Measurements from ENCODE around the gene PXDN.
A peak's percentile ranks its signal among the peaks of the same experiment; 100 is the strongest.
"Not testable (repeated sequence)": the region's sequence is repeated elsewhere in the genome, so short reads cannot be mapped to it uniquely, and the experiment has no call there.

The PXDN gene

GRCh38 chr2:1772471-1773267 is 28.4 kb upstream of the PXDN start:
- Histone ChIP-seq H3K27ac (no peak overlapping the region), H3K4me3 (no peak overlapping the region), H3K9ac (no peak overlapping the region), H3K27me3 (no peaks in the 10 kb centered on the region), H3K9me3 (replicated peaks in 1 of 11) (no peaks in the 10 kb centered on the region), H3K36me3 (no peaks in the 10 kb centered on the region), H3K4me2 (no peak overlapping the region), H4K20me1 (no peaks in the 10 kb centered on the region), H3K4me1 (peaks cover 4 to 44% (median 34%) of the 10 kb centered on the region in 10 experiments; a peak in 19 of 20 replicates)
- no peak for TF ChIP-seq Cebpa-rat (IDR thresholded peaks at IDR 0.05)

- Histone ChIP-seq H3K4me3 (no peak overlapping the region), H3K9ac (no peak overlapping the region), H3K36me3 (no peaks in the 10 kb centered on the region), H3K4me1 (peaks cover 7 to 45% (median 35%) of the 10 kb centered on the region in 10 experiments; a peak in 18 of 20 replicates), H3K4me2 (no peak overlapping the region), H3K27me3 (peaks cover 0 to 9% (median 0%) of the 10 kb centered on the region in 11 experiments; a peak in 5 of 22 replicates), H3K27ac (no peak overlapping the region), H3K9me3 (replicated peaks in 1 of 11) (no peaks in the 10 kb centered on the region), H4K20me1 (no peaks in the 10 kb centered on the region)
- TF ChIP-seq Cebpa-rat (IDR thresholded peaks at IDR 0.05), result no peak
Observed at GRCh38 chr2:1771626-1772280, 27.4 kb upstream of the PXDN start.

- Histone ChIP-seq H4K20me1 (no peaks in the 10 kb centered on the region), H3K9me3 (replicated peaks in 1 of 11) (no peaks in the 10 kb centered on the region), H3K4me3 (no peak overlapping the region), H3K27me3 (peaks cover 0 to 10% (median 0%) of the 10 kb centered on the region in 11 experiments; a peak in 5 of 22 replicates), H3K9ac (no peak overlapping the region), H3K36me3 (no peaks in the 10 kb centered on the region), H3K27ac (no peak overlapping the region), H3K4me2 (peak overlapping the region in 3 of 11 experiments; percentile 2 to 36 (median 19); a peak in 4 of 22 replicates), H3K4me1 (peaks cover 7 to 52% (median 41%) of the 10 kb centered on the region in 10 experiments; a peak in 18 of 20 replicates)
- TF ChIP-seq Cebpa-rat (IDR thresholded peaks at IDR 0.05), result no peak
Observed at GRCh38 chr2:1770566-1771380, 26.5 kb upstream of the PXDN start.

DNA sequence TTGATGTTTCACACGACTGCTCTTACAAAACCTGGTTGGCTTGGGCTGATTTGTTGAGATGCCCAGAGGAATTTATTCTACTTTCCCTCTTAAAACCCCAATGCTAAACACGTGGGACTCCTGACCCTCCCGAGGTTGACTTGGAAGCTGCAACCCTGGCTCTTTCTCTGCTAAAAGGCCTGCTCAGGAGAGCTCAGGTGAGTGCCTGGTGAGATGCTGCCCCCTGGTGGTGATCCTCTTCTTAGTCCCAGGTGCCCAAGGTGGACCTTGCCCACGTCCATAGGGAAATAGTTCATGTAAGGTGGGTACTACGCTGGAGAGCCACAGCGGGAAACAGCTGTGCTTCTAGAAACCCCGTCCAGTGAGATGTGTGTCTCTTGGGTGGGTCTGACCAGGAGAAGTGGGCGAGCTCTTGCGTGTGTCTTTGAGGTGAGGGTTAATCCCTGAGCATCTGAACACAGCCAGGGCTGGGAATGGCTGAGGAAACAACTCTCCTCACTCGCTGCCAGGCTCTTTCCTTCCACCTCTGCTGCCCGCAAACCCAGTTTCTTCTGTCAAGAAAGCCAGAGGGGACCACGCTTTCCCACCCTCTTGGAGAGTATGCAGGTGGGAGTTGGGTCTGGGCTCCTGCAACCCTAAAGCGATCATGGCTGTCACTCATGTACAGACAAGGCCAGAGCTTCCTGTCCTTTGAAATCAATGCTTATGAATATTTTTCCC is 25.5 kb upstream of the PXDN start:
- no peak for TF ChIP-seq Cebpa-rat (IDR thresholded peaks at IDR 0.05)
- H4K20me1 ChIP-seq, result no peaks in the 10 kb centered on the region
- H3K4me2 ChIP-seq, result peak overlapping the region in 5 of 11 experiments; percentile 13 to 36 (median 19); a peak in 7 of 22 replicates
- peaks cover 7 to 52% (median 41%) of the 10 kb centered on the region in 10 experiments; a peak in 18 of 20 replicates for H3K4me1 ChIP-seq
- no peaks in the 10 kb centered on the region for H3K36me3 ChIP-seq
- no peaks in the 10 kb centered on the region for H3K9me3 ChIP-seq (replicated peaks in 1 of 11)
- H3K27me3 ChIP-seq, result peaks cover 0 to 10% (median 0%) of the 10 kb centered on the region in 11 experiments; a peak in 5 of 22 replicates
- H3K27ac ChIP-seq, result no peak overlapping the region
- H3K9ac ChIP-seq, result no peak overlapping the region
- H3K4me3 ChIP-seq, result no peak overlapping the region

GRCh38 chr2:1767939-1768691 is 23.8 kb upstream of the PXDN start:
- peaks cover 0 to 10% (median 0%) of the 10 kb centered on the region in 11 experiments; a peak in 5 of 22 replicates for H3K27me3 ChIP-seq
- no peaks in the 10 kb centered on the region for H3K36me3 ChIP-seq
- H3K4me2 ChIP-seq, result peak overlapping the region in 8 of 11 experiments; percentile 61 to 88 (median 79); a peak in 16 of 22 replicates
- H3K9me3 ChIP-seq (replicated peaks in 1 of 11), result no peaks in the 10 kb centered on the region
- no peak overlapping the region for H3K27ac ChIP-seq
- TF ChIP-seq Cebpa-rat (IDR thresholded peaks at IDR 0.05), result no peak
- peaks cover 7 to 52% (median 41%) of the 10 kb centered on the region in 10 experiments; a peak in 18 of 20 replicates for H3K4me1 ChIP-seq
- no peak overlapping the region for H3K4me3 ChIP-seq
- H4K20me1 ChIP-seq, result no peaks in the 10 kb centered on the region
- H3K9ac ChIP-seq, result peak overlapping the region in 1 of 11 experiments; percentile 13; a peak in 1 of 22 replicates

GRCh38 chr2:1766851-1767811 is 22.8 kb upstream of the PXDN start:
- Histone ChIP-seq H3K36me3 (no peaks in the 10 kb centered on the region), H3K27me3 (peaks cover 0 to 10% (median 0%) of the 10 kb centered on the region in 11 experiments; a peak in 5 of 22 replicates), H3K4me1 (peaks cover 7 to 49% (median 41%) of the 10 kb centered on the region in 10 experiments; a peak in 18 of 20 replicates), H4K20me1 (no peaks in the 10 kb centered on the region), H3K9me3 (replicated peaks in 1 of 11) (no peaks in the 10 kb centered on the region), H3K4me2 (peak overlapping the region in 10 of 11 experiments; percentile 16 to 88 (median 77); a peak in 18 of 22 replicates), H3K4me3 (no peak overlapping the region; a peak in 2 of 20 replicates), H3K9ac (peak overlapping the region in 5 of 11 experiments; percentile 17 to 57 (median 22); a peak in 7 of 22 replicates), H3K27ac (no peak overlapping the region; a peak in 1 of 22 replicates)
- no peak for TF ChIP-seq Cebpa-rat (IDR thresholded peaks at IDR 0.05)

DNA sequence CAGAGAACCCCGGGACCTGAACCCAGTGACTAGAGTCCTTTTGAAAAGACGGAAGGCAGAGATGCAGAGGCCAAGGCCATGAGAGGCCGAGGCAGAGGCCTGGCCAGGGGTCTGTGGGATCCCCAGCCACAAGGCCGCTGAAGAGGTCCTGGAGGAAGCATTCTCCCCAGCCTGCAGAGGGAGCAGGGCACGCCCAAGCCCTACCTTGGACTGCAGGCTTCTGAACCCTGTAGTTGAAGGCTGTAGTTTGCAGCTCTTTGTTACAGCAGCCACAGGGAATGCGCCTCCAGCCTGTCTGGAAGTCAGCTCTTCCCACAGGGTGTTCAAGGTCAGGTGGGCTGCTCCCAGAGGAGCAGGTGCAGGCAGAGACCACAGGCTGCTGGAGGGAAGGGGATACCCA is 22.1 kb upstream of the PXDN start:
- Histone ChIP-seq H3K4me1 (peaks cover 7 to 49% (median 41%) of the 10 kb centered on the region in 10 experiments; a peak in 18 of 20 replicates), H3K36me3 (no peaks in the 10 kb centered on the region), H3K9ac (no peak overlapping the region; a peak in 2 of 22 replicates), H3K27ac (no peak overlapping the region), H4K20me1 (no peaks in the 10 kb centered on the region), H3K4me3 (no peak overlapping the region), H3K9me3 (replicated peaks in 1 of 11) (no peaks in the 10 kb centered on the region), H3K4me2 (peak overlapping the region in 8 of 11 experiments; percentile 61 to 88 (median 79); a peak in 13 of 22 replicates), H3K27me3 (peaks cover 0 to 10% (median 0%) of the 10 kb centered on the region in 11 experiments; a peak in 5 of 22 replicates)
- TF ChIP-seq Cebpa-rat (IDR thresholded peaks at IDR 0.05), result no peak

- H3K4me2 ChIP-seq, H3K9ac ChIP-seq, H4K20me1 ChIP-seq: not testable (repeated sequence)
Observed at GRCh38 chr2:1765201-1765600, 20.9 kb upstream of the PXDN start.

More at GRCh38 chr2:1765201-1765600, 20.9 kb upstream of the PXDN start:
- not testable (repeated sequence) for H3K27me3 ChIP-seq; H3K36me3 ChIP-seq; H3K27ac ChIP-seq; H3K4me3 ChIP-seq; H3K9me3 ChIP-seq (replicated peaks in 1 of 11)
- H3K4me1 ChIP-seq, result peaks cover 7 to 43% (median 34%) of the 10 kb centered on the region in 10 experiments; a peak in 18 of 20 replicates

Data from BLaER1 treated with 17β-estradiol and CSF1 and Interleukin-3, amounts not matched to agents 10 nM and 100 nM (cell line).